IMR-90 (cell line): ENCODE measurements around the gene TMEM235. TPM values are rescaled to one million over a fixed set of nuclear protein-coding genes. Genes with fewer than 3 reads are reported as not detected.

ENCODE experiments used
- ATAC-seq: fragments of 200-7000 bp; cut with Tn5 transposase; 2 replicates; pipeline ENCODE4 v1.9.1; 2020; ENCODE audit warnings: low read depth, mild to moderate bottlenecking, moderate library complexity
- BruUV-seq: library from RNA; stranded (reverse); fragments of 400-500 nt; replicated peaks from 2 replicates; lab custom pipeline; 2021; lab: Mats Ljungman, UMichigan
- CTCF ChIA-PET: fragments of 300-600 bp; formaldehyde crosslinking; extraction: SDS; loops from one replicate; lab custom pipeline; 2021; ENCODE audit warnings: antibody characterized with exemption; lab: Yijun Ruan, JAX
- POLR2A ChIA-PET: fragments of 300-600 bp; sonication (Branson Sonifier 250); formaldehyde crosslinking; loops from one replicate; lab custom pipeline; 2022; ENCODE audit warnings: antibody characterized with exemption; ENCODE audit not compliant: unreplicated experiment; lab: Charles Lee
- DNase-seq: peaks from one replicate; pipeline ENCODE4 v3.0.0; 2013
- H2AFZ ChIP-seq: replicated peaks from 2 replicates; pipeline ENCODE3; 2013; ENCODE audit warnings: low read length, mild to moderate bottlenecking; ENCODE audit not compliant: poor library complexity
- H2AK5ac ChIP-seq: 2 replicates; pipeline ENCODE4 v1.6.1; 2013; ENCODE audit warnings: low read depth, low read length, inconsistent platforms
- H2AK9ac ChIP-seq: replicated peaks from 2 replicates; pipeline ENCODE3; 2013; ENCODE audit warnings: mild to moderate bottlenecking, low read depth, low read length, moderate library complexity; ENCODE audit not compliant: poor library complexity
- H2BK120ac ChIP-seq: 2 replicates; pipeline ENCODE4 v1.6.1; 2013; ENCODE audit warnings: low read depth, low read length, inconsistent platforms
- H2BK15ac ChIP-seq: 3 replicates; pipeline ENCODE4 v1.6.1; 2013; ENCODE audit warnings: low read depth, low read length, inconsistent platforms
- H2BK20ac ChIP-seq: 2 replicates; pipeline ENCODE4 v1.6.1; 2013; ENCODE audit warnings: low read depth, mild to moderate bottlenecking, inconsistent platforms, low read length, moderate library complexity
- H2BK5ac ChIP-seq: 2 replicates; pipeline ENCODE4 v1.6.1; 2013; ENCODE audit warnings: mild to moderate bottlenecking, low read depth, low read length, inconsistent platforms; ENCODE audit not compliant: poor library complexity, severe bottlenecking
- H3K14ac ChIP-seq: replicated peaks from 2 replicates; pipeline ENCODE4 v1.6.1; 2013; ENCODE audit warnings: low read depth, low read length, inconsistent platforms
- H3K18ac ChIP-seq: 2 replicates; pipeline ENCODE4 v1.6.1; 2013; ENCODE audit warnings: low read depth, low read length, control low read depth
- H3K23ac ChIP-seq: 2 replicates; pipeline ENCODE4 v1.6.1; 2013; ENCODE audit warnings: low read depth, low read length, inconsistent platforms
- H3K27ac ChIP-seq: 2 replicates; pipeline ENCODE4 v1.5.1; 2013; ENCODE audit warnings: mild to moderate bottlenecking, control low read depth, low read length; ENCODE audit not compliant: insufficient read depth
- H3K27me3 ChIP-seq: 2 replicates; pipeline ENCODE4 v1.6.1; 2013; ENCODE audit warnings: low read length; ENCODE audit not compliant: control insufficient read depth, insufficient read depth
- H3K36me3 ChIP-seq: 2 replicates; pipeline ENCODE4 v1.6.1; 2013; ENCODE audit warnings: low read length, mixed read lengths; ENCODE audit not compliant: control insufficient read depth, insufficient read depth
- H3K4ac ChIP-seq: 2 replicates; pipeline ENCODE4 v1.6.1; 2013; ENCODE audit warnings: low read depth, low read length, inconsistent platforms
- H3K4me1 ChIP-seq: 2 replicates; pipeline ENCODE4 v1.6.1; 2013; ENCODE audit warnings: low read length, mixed read lengths; ENCODE audit not compliant: control insufficient read depth, insufficient read depth
- H3K4me2 ChIP-seq: 2 replicates; pipeline ENCODE4 v1.6.1; 2013; ENCODE audit warnings: low read depth, mild to moderate bottlenecking, control low read depth, low read length, moderate library complexity
- H3K4me3 ChIP-seq: 2 replicates; pipeline ENCODE4 v1.5.1; 2013; ENCODE audit warnings: low read depth, mild to moderate bottlenecking, control low read depth, low read length, moderate library complexity; ENCODE audit not compliant: insufficient read depth
- H3K56ac ChIP-seq: 2 replicates; pipeline ENCODE4 v1.6.1; 2013; ENCODE audit warnings: low read length, inconsistent platforms; ENCODE audit not compliant: insufficient read depth; ENCODE audit errors: extremely low read depth
- H3K79me1 ChIP-seq, 2 experiments: 2 replicates each; pipeline ENCODE4 v1.6.1; 2013; ENCODE audit warnings: low read length in 2 of 2, inconsistent platforms in 1 of 2, low read depth in 1 of 2
- H3K9ac ChIP-seq: 2 replicates; pipeline ENCODE4 v1.6.1; 2013; ENCODE audit warnings: low read depth, low read length, control low read depth
- H3K9me1 ChIP-seq: 2 replicates; pipeline ENCODE4 v1.6.1; 2013; ENCODE audit warnings: low read length, inconsistent platforms; ENCODE audit not compliant: insufficient read depth
- H3K9me3 ChIP-seq: 2 replicates; pipeline ENCODE4 v1.6.1; 2013; ENCODE audit warnings: low read length; ENCODE audit not compliant: control insufficient read depth, insufficient read depth
- H4K20me1 ChIP-seq: 2 replicates; pipeline ENCODE4 v1.6.1; 2013; ENCODE audit warnings: low read length, inconsistent platforms; ENCODE audit not compliant: insufficient read depth
- H4K5ac ChIP-seq: 2 replicates; pipeline ENCODE4 v1.6.1; 2013; ENCODE audit warnings: mild to moderate bottlenecking, low read depth, low read length, control low read depth
- H4K8ac ChIP-seq, 2 experiments: 2 replicates each; pipeline ENCODE4 v1.6.1; 2013; ENCODE audit warnings: low read depth in 2 of 2, low read length in 2 of 2, control low read depth in 1 of 2, inconsistent platforms in 1 of 2
- H4K91ac ChIP-seq: 2 replicates; pipeline ENCODE4 v1.6.1; 2013; ENCODE audit warnings: low read depth, low read length, inconsistent platforms; ENCODE audit not compliant: insufficient read depth
- CTCF ChIP-seq: conservative IDR thresholded peaks from 2 replicates; pipeline ENCODE4 v1.5.1; 2012; ENCODE audit warnings: mild to moderate bottlenecking, low read depth, low read length, improper control_type of control experiment
- ELK1 ChIP-seq: fragments of 150-350 bp; IDR thresholded peaks from 2 replicates; pipeline ENCODE4 v1.6.1; 2016; ENCODE audit warnings: low read depth, mild to moderate bottlenecking, low read length, moderate library complexity, borderline replicate concordance
- MAZ ChIP-seq: IDR thresholded peaks from 2 replicates; pipeline ENCODE4 v1.6.1; 2012; ENCODE audit warnings: low read depth, mild to moderate bottlenecking, low read length, improper control_type of control experiment, moderate library complexity, borderline replicate concordance
- MXI1 ChIP-seq: IDR thresholded peaks from 2 replicates; pipeline ENCODE4 v1.6.1; 2012; ENCODE audit warnings: low read depth, mild to moderate bottlenecking, low read length, moderate library complexity, borderline replicate concordance
- NFE2L2 ChIP-seq: fragments of 150-350 bp; IDR thresholded peaks from 2 replicates; pipeline ENCODE4 v1.6.1; 2016; ENCODE audit warnings: low read depth, mild to moderate bottlenecking, low read length
- RAD21 ChIP-seq: IDR thresholded peaks from 2 replicates; pipeline ENCODE4 v1.6.1; 2012; ENCODE audit warnings: low read length, improper control_type of control experiment
- RCOR1 ChIP-seq: IDR thresholded peaks from 2 replicates; pipeline ENCODE4 v1.6.1; 2012; ENCODE audit warnings: mild to moderate bottlenecking, low read length, improper control_type of control experiment; ENCODE audit not compliant: insufficient replicate concordance
- WGBS, 2 experiments: methylation state at CpG; one replicate each; pipeline versions ENCODE4 v1.1.5 to v1.1.7; 2013; ENCODE audit warnings: missing lambda C conversion rate in 2 of 2; ENCODE audit not compliant: insufficient read length in 1 of 2; ENCODE audit errors: extremely low coverage in 2 of 2; 5-methylcytosine and 5-hydroxymethylcytosine counted together
- dilution Hi-C: fragments of 300-500 bp; cut with HindIII; formaldehyde crosslinking; loops from one replicate; pipeline ENCODE4 v1.14.3; 2018; ENCODE audit warnings: low sequenced_read_pairs; ENCODE audit not compliant: unreplicated experiment
- in situ Hi-C: fragments of 300-500 bp; cut with MboI; formaldehyde crosslinking; loops from 3 replicates; pipeline ENCODE4 v1.14.3; 2019; ENCODE audit warnings: low sequenced_read_pairs, inconsistent platforms, mixed read lengths
- intact Hi-C: fragments of 100-400 bp; cut with micrococcal nuclease; formaldehyde crosslinking; loops from 2 replicates; pipeline ENCODE4 v1.10.0; 2022
- polyA plus RNA-seq, 3 experiments: library from polyadenylated mRNA; depleted of rRNA; stranded (reverse); fragments of >200 nt; gene quantifications; 2 replicates each; pipeline ENCODE4 v1.2.3, GENCODE V29; 2012; ENCODE audit warnings: low replicate concordance in 1 of 3
- total RNA-seq: library from RNA; depleted of rRNA; stranded (reverse); fragments of >200 nt; gene quantifications from 2 replicates; pipeline ENCODE4 v1.2.3, GENCODE V29; 2012

Gene TMEM235
- total and polyA plus RNA-seq, 2 of the 4 experiments (the other 2 are of a cell fraction): not detected

DNA sequence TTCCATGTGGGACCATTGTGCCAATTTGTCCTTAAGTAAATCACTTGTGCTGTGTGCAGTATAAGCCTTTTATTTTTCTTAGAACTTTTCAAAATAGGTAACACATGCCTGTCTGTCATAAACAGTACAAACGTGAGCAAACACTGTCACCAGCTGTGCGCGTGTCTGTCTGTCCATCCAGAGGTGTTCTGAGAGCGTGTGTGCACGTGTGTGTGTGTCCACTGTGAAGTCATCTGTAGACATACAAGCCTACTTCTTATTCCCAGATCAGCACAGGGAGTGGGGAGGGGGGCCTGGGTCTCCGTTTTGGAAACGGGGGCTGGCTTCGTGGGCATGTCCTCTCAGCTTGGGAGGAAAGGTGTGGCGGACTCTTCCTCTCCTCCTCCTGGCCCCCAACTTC is 9.4 kb downstream of the TMEM235 start:
- CTCF ChIA-PET: no interaction called here
- Histone ChIP-seq H2AK5ac (no peak overlapping the region), H3K79me1 (no peaks in the 10 kb centered on the region), H3K4me2 (no peak overlapping the region), H3K18ac (no peak overlapping the region), H4K8ac (no peak overlapping the region), H4K20me1 (no peaks in the 10 kb centered on the region), H4K5ac (no peak overlapping the region), H2AFZ (no peak overlapping the region), H2AK9ac (no peak overlapping the region), H2BK5ac (no peak overlapping the region), H2BK20ac (no peak overlapping the region), H4K91ac (no peak overlapping the region), H3K23ac (no peak overlapping the region), H3K36me3 (no peaks in the 10 kb centered on the region), H3K27ac (no peak overlapping the region), H3K9ac (no peak overlapping the region), H3K27me3 (peaks cover 18% of the 10 kb centered on the region), H2BK15ac (no peak overlapping the region), H3K4me1 (peaks cover 2% of the 10 kb centered on the region; the same call in 1 of the 2 replicates), H3K56ac (no peak overlapping the region), H3K4ac (no peak overlapping the region), H3K14ac (no peak overlapping the region), H3K9me3 (no peaks in the 10 kb centered on the region), H2BK120ac (no peak overlapping the region), H3K4me3 (no peak overlapping the region), H3K9me1 (no peaks in the 10 kb centered on the region)
- DNase-seq: no peak
- no TSS peak for BruUV-seq
- WGBS, 2 experiments: no CpG with 5 or more reads among the region's 9 CpGs
- in situ Hi-C loops (loop anchor here (10.0 kb wide), 1 partner anchor 126 kb away; no protein-coding TSS in a partner anchor), dilution Hi-C loops (no loop called here), intact Hi-C loops (no loop called here)
- ATAC-seq: no peak
- TF ChIP-seq ELK1 (no peak), MXI1 (no peak), NFE2L2 (no peak), CTCF (no peak), RAD21 (no peak), RCOR1 (no peak), MAZ (no peak)
- POLR2A ChIA-PET: no interaction called here
